WI38 (cell line): Measurements from ENCODE around the gene SPON1.
"Not testable (repeated sequence)": the region's sequence is repeated elsewhere in the genome, so short reads cannot be mapped to it uniquely, and the experiment has no call there.

Experiments used
- H3K4me3 ChIP-seq: 2 replicates; pipeline ENCODE4 v1.5.1; 2011; ENCODE audit warnings: low read depth, mild to moderate bottlenecking, control low read depth, low read length
- CTCF ChIP-seq: IDR thresholded peaks from 2 replicates; pipeline ENCODE4 v1.5.1; 2012; ENCODE audit warnings: low read depth, mild to moderate bottlenecking, control low read depth, low read length

SPON1 gene

GRCh38 chr11:13924801-13925327 lies 37.7 kb upstream of the SPON1 start:
- no peak for TF ChIP-seq CTCF
- no peak overlapping the region for H3K4me3 ChIP-seq

GRCh38 chr11:13926366-13926765 lies 36.2 kb upstream of the SPON1 start:
- not testable (repeated sequence) for H3K4me3 ChIP-seq

GRCh38 chr11:13926981-13927380 lies 35.5 kb upstream of the SPON1 start:
- no peak for TF ChIP-seq CTCF
- no peak overlapping the region for H3K4me3 ChIP-seq

GRCh38 chr11:13927481-13927880 lies 35.0 kb upstream of the SPON1 start:
- H3K4me3 ChIP-seq, result no peak overlapping the region
- TF ChIP-seq CTCF, result no peak

GRCh38 chr11:13928566-13929251 lies 33.8 kb upstream of the SPON1 start:
- H3K4me3 ChIP-seq, result no peak overlapping the region
- no peak for TF ChIP-seq CTCF

GRCh38 chr11:13929395-13929891 lies 33.1 kb upstream of the SPON1 start:
- no peak for TF ChIP-seq CTCF

GRCh38 chr11:13931356-13931755 lies 31.2 kb upstream of the SPON1 start:
- TF ChIP-seq CTCF, result no peak
- no peak overlapping the region for H3K4me3 ChIP-seq

More at GRCh38 chr11:13929395-13929891, 33.1 kb upstream of the SPON1 start:
- H3K4me3 ChIP-seq, result no peak overlapping the region

GRCh38 chr11:13937154-13937553 lies 25.4 kb upstream of the SPON1 start:
- not testable (repeated sequence) for H3K4me3 ChIP-seq

GRCh38 chr11:13938829-13939228 lies 23.7 kb upstream of the SPON1 start:
- H3K4me3 ChIP-seq, result not testable (repeated sequence)
